ENCODE results near the gene DDHD1.

DDHD1 gene

DNA sequence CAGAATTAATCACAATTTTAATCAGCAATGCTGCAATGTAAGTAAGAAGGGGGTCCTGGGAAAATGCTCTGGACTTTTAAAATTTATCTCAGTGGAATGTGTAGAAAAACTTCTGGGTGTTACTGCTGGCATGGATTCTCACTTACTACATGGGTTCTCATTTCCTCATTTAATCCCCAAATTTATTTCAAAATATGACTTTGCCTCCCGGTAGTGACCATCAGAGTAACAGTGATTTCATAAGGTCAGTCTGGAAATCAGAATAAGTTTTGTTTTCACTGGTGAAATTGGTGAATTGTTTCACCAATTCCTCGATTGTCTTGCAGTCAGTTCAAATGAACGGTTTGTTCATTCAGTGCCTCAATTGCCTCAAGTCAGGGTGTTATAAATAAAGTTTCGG, 22.3 kb upstream of the DDHD1 start (continued):
- TF ChIP-seq, protein P1, sequence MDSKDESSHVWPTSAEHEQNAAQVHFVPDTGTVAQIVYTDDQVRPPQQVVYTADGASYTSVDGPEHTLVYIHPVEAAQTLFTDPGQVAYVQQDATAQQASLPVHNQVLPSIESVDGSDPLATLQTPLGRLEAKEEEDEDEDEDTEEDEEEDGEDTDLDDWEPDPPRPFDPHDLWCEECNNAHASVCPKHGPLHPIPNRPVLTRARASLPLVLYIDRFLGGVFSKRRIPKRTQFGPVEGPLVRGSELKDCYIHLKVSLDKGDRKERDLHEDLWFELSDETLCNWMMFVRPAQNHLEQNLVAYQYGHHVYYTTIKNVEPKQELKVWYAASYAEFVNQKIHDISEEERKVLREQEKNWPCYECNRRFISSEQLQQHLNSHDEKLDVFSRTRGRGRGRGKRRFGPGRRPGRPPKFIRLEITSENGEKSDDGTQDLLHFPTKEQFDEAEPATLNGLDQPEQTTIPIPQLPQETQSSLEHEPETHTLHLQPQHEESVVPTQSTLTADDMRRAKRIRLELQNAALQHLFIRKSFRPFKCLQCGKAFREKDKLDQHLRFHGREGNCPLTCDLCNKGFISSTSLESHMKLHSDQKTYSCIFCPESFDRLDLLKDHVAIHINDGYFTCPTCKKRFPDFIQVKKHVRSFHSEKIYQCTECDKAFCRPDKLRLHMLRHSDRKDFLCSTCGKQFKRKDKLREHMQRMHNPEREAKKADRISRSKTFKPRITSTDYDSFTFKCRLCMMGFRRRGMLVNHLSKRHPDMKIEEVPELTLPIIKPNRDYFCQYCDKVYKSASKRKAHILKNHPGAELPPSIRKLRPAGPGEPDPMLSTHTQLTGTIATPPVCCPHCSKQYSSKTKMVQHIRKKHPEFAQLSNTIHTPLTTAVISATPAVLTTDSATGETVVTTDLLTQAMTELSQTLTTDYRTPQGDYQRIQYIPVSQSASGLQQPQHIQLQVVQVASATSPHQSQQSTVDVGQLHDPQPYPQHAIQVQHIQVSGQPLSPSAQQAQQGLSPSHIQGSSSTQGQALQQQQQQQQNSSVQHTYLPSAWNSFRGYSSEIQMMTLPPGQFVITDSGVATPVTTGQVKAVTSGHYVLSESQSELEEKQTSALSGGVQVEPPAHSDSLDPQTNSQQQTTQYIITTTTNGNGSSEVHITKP (tag by site-specific recombination; IDR thresholded peaks at IDR 0.05), result no peak

DNA sequence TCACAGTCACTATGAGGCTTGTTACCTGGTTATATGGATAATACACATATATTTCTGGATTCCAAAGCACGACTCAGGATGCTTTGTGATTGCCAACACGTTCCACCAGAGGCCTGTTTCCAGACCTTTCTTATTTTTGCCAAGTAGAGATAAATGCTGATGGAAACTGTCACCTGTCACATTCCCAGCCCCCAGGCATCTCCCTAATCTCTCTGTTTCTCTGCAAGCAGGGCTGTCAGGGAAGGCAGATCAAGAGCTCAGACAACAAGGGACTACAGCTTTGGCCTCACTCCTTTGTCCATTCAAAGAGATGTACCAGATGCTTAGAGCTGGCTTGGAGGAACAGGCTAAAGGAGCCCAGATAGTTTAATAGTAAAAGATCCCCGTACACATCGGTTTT, 21.8 kb upstream of the DDHD1 start:
- no peak overlapping the region for H3K4me3 ChIP-seq (ENCODE audit: low read depth, low read length)

DNA sequence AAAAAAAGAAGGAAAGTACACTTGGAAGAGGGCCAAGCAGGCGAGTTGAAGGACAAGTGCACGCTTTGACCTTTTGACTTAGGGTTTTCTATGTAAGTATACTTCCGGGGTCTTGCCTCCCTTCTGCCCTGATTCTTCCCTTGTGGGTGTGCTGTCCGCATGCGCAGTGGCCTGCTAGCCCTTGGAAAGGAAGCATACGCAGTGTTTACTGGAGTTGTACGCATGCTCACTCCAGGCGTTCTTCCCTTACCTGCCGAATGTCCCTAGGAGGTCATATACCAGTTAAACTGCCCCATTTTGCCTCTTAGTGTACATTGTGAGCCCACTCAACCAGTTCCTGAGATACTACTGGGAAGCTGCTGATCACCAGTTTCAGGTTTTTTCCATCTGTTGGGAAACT, 15.7 kb upstream of the DDHD1 start:
- no peaks in the 10 kb centered on the region for H3K9me3 ChIP-seq (ENCODE audit: control insufficient read depth, insufficient read depth, low read depth, low read length)
- no peaks in the 10 kb centered on the region for H3K36me3 ChIP-seq (ENCODE audit: control insufficient read depth in 2 of 2, insufficient read depth in 1 of 2, low read length in 2 of 2)
- no peak overlapping the region for H3K27ac ChIP-seq (ENCODE audit: extremely low read depth, low read depth, low read length)
- H3K4me3 ChIP-seq (ENCODE audit: low read depth, low read length), result no peak overlapping the region
- TF ChIP-seq ZNF707 (tag by site-specific recombination; IDR thresholded peaks at IDR 0.05), result no peak
- TF ChIP-seq, protein P2, sequence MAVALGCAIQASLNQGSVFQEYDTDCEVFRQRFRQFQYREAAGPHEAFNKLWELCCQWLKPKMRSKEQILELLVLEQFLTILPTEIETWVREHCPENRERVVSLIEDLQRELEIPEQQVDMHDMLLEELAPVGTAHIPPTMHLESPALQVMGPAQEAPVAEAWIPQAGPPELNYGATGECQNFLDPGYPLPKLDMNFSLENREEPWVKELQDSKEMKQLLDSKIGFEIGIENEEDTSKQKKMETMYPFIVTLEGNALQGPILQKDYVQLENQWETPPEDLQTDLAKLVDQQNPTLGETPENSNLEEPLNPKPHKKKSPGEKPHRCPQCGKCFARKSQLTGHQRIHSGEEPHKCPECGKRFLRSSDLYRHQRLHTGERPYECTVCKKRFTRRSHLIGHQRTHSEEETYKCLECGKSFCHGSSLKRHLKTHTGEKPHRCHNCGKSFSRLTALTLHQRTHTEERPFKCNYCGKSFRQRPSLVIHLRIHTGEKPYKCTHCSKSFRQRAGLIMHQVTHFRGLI (tag by site-specific recombination; IDR thresholded peaks at IDR 0.05), result no peak
- no peaks in the 10 kb centered on the region; the same call in 1 of the 2 replicates for H3K4me1 ChIP-seq (ENCODE audit: control insufficient read depth, insufficient read depth, low read length)
- POLR2A ChIA-PET, result no interaction called here
- CTCF ChIA-PET, result no interaction called here

More for the DNA sequence above, 21.8 kb upstream of the DDHD1 start:
- Histone ChIP-seq H3K4me1 (ENCODE audit: control insufficient read depth, insufficient read depth, low read length) (no peaks in the 10 kb centered on the region), H3K36me3 (ENCODE audit: control insufficient read depth in 2 of 2, insufficient read depth in 1 of 2, low read length in 2 of 2) (no peaks in the 10 kb centered on the region), H3K27ac (ENCODE audit: extremely low read depth, low read depth, low read length) (no peak overlapping the region), H3K9me3 (ENCODE audit: control insufficient read depth, insufficient read depth, low read depth, low read length) (no peaks in the 10 kb centered on the region)
- TF ChIP-seq ZNF335 (tag by site-specific recombination; conservative IDR thresholded peaks at IDR 0.05) (no peak), ZNF658 (tag by site-specific recombination; IDR thresholded peaks at IDR 0.05) (no peak), ZNF768 (tag by site-specific recombination; IDR thresholded peaks at IDR 0.05) (no peak), ZNF121 (tag by site-specific recombination; IDR thresholded peaks at IDR 0.05) (no peak), ZNF558 (tag by site-specific recombination; IDR thresholded peaks at IDR 0.05) (no peak), HOXA7 (CRISPR knock-in tag; IDR thresholded peaks at IDR 0.05; ENCODE audit: borderline replicate concordance) (no peak), ZNF701 (tag by site-specific recombination; IDR thresholded peaks at IDR 0.05) (no peak), ZNF114 (tag by site-specific recombination; IDR thresholded peaks at IDR 0.05) (no peak)
- TF ChIP-seq, protein P3, sequence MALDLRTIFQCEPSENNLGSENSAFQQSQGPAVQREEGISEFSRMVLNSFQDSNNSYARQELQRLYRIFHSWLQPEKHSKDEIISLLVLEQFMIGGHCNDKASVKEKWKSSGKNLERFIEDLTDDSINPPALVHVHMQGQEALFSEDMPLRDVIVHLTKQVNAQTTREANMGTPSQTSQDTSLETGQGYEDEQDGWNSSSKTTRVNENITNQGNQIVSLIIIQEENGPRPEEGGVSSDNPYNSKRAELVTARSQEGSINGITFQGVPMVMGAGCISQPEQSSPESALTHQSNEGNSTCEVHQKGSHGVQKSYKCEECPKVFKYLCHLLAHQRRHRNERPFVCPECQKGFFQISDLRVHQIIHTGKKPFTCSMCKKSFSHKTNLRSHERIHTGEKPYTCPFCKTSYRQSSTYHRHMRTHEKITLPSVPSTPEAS (tag by site-specific recombination; IDR thresholded peaks at IDR 0.05), result no peak
- TF ChIP-seq, protein P4, sequence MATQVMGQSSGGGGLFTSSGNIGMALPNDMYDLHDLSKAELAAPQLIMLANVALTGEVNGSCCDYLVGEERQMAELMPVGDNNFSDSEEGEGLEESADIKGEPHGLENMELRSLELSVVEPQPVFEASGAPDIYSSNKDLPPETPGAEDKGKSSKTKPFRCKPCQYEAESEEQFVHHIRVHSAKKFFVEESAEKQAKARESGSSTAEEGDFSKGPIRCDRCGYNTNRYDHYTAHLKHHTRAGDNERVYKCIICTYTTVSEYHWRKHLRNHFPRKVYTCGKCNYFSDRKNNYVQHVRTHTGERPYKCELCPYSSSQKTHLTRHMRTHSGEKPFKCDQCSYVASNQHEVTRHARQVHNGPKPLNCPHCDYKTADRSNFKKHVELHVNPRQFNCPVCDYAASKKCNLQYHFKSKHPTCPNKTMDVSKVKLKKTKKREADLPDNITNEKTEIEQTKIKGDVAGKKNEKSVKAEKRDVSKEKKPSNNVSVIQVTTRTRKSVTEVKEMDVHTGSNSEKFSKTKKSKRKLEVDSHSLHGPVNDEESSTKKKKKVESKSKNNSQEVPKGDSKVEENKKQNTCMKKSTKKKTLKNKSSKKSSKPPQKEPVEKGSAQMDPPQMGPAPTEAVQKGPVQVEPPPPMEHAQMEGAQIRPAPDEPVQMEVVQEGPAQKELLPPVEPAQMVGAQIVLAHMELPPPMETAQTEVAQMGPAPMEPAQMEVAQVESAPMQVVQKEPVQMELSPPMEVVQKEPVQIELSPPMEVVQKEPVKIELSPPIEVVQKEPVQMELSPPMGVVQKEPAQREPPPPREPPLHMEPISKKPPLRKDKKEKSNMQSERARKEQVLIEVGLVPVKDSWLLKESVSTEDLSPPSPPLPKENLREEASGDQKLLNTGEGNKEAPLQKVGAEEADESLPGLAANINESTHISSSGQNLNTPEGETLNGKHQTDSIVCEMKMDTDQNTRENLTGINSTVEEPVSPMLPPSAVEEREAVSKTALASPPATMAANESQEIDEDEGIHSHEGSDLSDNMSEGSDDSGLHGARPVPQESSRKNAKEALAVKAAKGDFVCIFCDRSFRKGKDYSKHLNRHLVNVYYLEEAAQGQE (tag by site-specific recombination; IDR thresholded peaks at IDR 0.05), result no peak
- POLR2A ChIA-PET, result no interaction called here
- CTCF ChIA-PET, result no interaction called here
